OCI-LY7 (cell line): ENCODE data around the gene LYRM9. TPM values are rescaled to one million over a fixed set of nuclear protein-coding genes. Genes with fewer than 3 reads are reported as not detected.
"Not testable (repeated sequence)": the region's sequence is repeated elsewhere in the genome, so short reads cannot be mapped to it uniquely, and the experiment has no call there.

ENCODE experiments used
- BruUV-seq: library from RNA; stranded (reverse); fragments of 400-500 nt; replicated peaks from 2 replicates; lab custom pipeline; 2021; lab: Mats Ljungman, UMichigan
- CTCF ChIA-PET: fragments of 300-600 bp; sonication (Branson Sonifier 250); formaldehyde crosslinking; loops from one replicate; lab custom pipeline; 2022; ENCODE audit warnings: antibody characterized with exemption; ENCODE audit not compliant: unreplicated experiment; lab: Charles Lee
- POLR2A ChIA-PET: fragments of 300-600 bp; sonication (Branson Sonifier 250); formaldehyde crosslinking; loops from one replicate; lab custom pipeline; 2022; ENCODE audit warnings: antibody characterized with exemption; lab: Charles Lee
- DNase-seq: peaks from one replicate; pipeline ENCODE4 v3.0.0-alpha.2; 2015; ENCODE audit warnings: low spot score
- H2AFZ ChIP-seq: fragments of 200-600 bp; sonication (generic), shearing (Covaris generic); 2 replicates; pipeline ENCODE4 v1.6.1; 2014; ENCODE audit warnings: mild to moderate bottlenecking, antibody characterized with exemption, low read length, moderate library complexity
- H3K27ac ChIP-seq: fragments of 200-600 bp; sonication (generic); 2 replicates; pipeline ENCODE4 v1.5.1; 2014; ENCODE audit warnings: mixed run types, low read depth, mild to moderate bottlenecking, moderate library complexity, low read length, inconsistent platforms; ENCODE audit not compliant: poor library complexity, severe bottlenecking
- H3K36me3 ChIP-seq: fragments of 200-600 bp; sonication (generic); 2 replicates; pipeline ENCODE4 v1.6.1; 2014; ENCODE audit warnings: mild to moderate bottlenecking, antibody characterized with exemption, low read length, moderate library complexity, mixed read lengths; ENCODE audit not compliant: insufficient read depth
- H3K4me1 ChIP-seq: fragments of 200-600 bp; sonication (generic); 2 replicates; pipeline ENCODE4 v1.5.1; 2014; ENCODE audit warnings: mild to moderate bottlenecking, low read length; ENCODE audit not compliant: insufficient read depth, poor library complexity, severe bottlenecking
- H3K4me2 ChIP-seq: fragments of 200-600 bp; sonication (generic); 2 replicates; pipeline ENCODE4 v1.6.1; 2014; ENCODE audit warnings: mild to moderate bottlenecking, low read length
- H3K4me3 ChIP-seq: fragments of 200-600 bp; sonication (generic); 2 replicates; pipeline ENCODE4 v1.5.1; 2014; ENCODE audit warnings: mild to moderate bottlenecking, low read depth, low read length; ENCODE audit not compliant: poor library complexity, severe bottlenecking
- H3K79me2 ChIP-seq: fragments of 200-600 bp; sonication (generic); 2 replicates; pipeline ENCODE4 v1.6.1; 2016; ENCODE audit warnings: low read depth, mild to moderate bottlenecking, low read length, moderate library complexity, mixed read lengths; ENCODE audit not compliant: insufficient read depth
- H3K9me2 ChIP-seq: fragments of 200-600 bp; sonication (generic); 2 replicates; pipeline ENCODE4 v1.6.1; 2016; ENCODE audit warnings: mild to moderate bottlenecking, low read length, mixed read lengths; ENCODE audit not compliant: insufficient read depth
- H3K9me3 ChIP-seq: fragments of 200-600 bp; sonication (generic); 2 replicates; pipeline ENCODE4 v1.6.1; 2014; ENCODE audit warnings: mild to moderate bottlenecking, mixed run types, low read length, mixed read lengths
- H4K20me1 ChIP-seq: fragments of 200-600 bp; sonication (generic); 2 replicates; pipeline ENCODE4 v1.6.1; 2014; ENCODE audit warnings: mild to moderate bottlenecking, antibody characterized with exemption, low read length, moderate library complexity, mixed read lengths; ENCODE audit not compliant: insufficient read depth
- EZH2phosphoT487 ChIP-seq: fragments of 200-600 bp; sonication (generic); IDR thresholded peaks from 2 replicates; pipeline ENCODE4 v1.6.1; 2018; ENCODE audit warnings: low read depth, borderline replicate concordance, mild to moderate bottlenecking, mixed run types, antibody characterized with exemption, low read length, moderate library complexity, mixed read lengths
- intact Hi-C: fragments of 100-400 bp; cut with micrococcal nuclease; formaldehyde crosslinking; loops from one replicate; pipeline ENCODE4 v1.10.0; 2022; ENCODE audit not compliant: unreplicated experiment
- total RNA-seq, 2 experiments: library from RNA; depleted of rRNA in 1 of 2; stranded (reverse); fragments of >200 nt in 1 of 2; shearing (Covaris generic) in 1 of 2; gene quantifications; 2 replicates each; pipeline ENCODE4 v1.2.3, GENCODE V29; 2014 to 2022
- TF ChIP-seq, protein P1 (sequence below): fragments of 200-600 bp; sonication (generic); conservative IDR thresholded peaks from 2 replicates; pipeline ENCODE4 v1.5.1; 2014; ENCODE audit warnings: mild to moderate bottlenecking, antibody characterized with exemption, low read length, moderate library complexity, mixed read lengths

LYRM9 gene
- total RNA-seq, 2 experiments from 2014 or later: 0.35 to 1.4 TPM

DNA sequence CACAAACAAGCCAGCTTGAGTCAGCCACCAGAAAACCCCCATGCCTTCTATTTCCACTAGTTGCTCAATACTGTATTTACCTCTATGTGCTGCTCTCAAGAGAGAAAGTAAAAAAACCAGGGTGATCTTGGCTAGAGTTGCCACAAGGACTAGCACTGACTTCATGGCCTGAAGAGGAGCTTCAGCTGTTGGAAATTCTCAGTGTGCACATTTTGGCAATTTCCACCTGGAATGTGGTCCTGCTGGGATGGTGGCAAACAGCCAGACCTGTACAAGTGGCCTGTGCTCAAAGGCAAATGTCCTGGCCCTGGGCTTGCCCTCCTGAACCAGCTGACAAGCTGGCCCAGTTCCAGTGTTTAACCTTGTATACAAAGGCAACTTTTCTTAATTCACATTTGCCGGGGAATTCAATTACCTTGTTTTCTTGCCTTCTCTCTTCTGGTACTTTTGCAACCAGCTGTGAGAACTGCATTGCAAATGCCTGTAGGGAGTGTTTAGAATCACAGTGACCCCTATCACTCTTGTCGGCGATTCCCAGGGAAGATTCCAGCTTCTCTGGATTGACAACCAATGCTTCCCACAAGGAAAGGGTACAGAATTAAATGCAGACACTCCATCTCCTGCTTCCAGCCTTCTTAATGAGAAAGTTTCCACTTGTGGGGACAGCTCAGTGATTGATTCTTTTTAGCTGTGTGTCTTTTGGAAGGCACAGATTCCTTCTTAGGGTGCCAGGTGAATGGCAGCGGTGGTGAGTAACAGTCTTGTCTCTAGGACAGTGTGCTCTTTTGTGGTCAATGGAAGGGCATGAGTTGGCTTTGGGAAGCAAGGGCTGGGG is 53.4 kb downstream of the LYRM9 start:
- H3K27ac ChIP-seq, H3K79me2 ChIP-seq, intact Hi-C loops, H3K4me1 ChIP-seq, BruUV-seq, H3K4me3 ChIP-seq, POLR2A ChIA-PET, H3K9me2 ChIP-seq, DNase-seq, H2AFZ ChIP-seq, H4K20me1 ChIP-seq, H3K9me3 ChIP-seq, H3K4me2 ChIP-seq, H3K36me3 ChIP-seq, CTCF ChIA-PET: not testable (repeated sequence)

DNA sequence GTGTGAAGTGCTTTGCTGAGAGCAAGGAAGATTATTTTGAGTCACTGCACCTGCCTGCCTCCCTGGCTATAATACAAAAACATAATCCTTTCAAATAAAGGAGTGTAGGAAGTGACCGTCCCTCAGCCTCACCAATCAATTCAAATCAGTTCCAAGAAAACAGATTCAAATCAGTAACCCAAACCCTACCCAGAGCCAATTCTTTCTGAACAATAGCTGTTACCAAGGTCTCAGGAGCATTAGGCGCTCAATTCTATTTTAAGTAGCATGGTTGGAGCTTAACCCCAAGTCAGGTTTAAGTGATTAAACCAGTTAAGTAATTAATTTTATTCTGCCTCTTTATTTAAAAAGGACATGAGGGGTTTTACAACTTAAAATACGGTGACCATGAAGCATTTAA is 54.6 kb downstream of the LYRM9 start:
- BruUV-seq, H3K9me2 ChIP-seq, POLR2A ChIA-PET, H3K9me3 ChIP-seq, H3K36me3 ChIP-seq, H3K4me3 ChIP-seq, H3K4me2 ChIP-seq, H3K79me2 ChIP-seq, H3K4me1 ChIP-seq, H3K27ac ChIP-seq, H4K20me1 ChIP-seq, intact Hi-C loops, DNase-seq, CTCF ChIA-PET, H2AFZ ChIP-seq: not testable (repeated sequence)

- H3K4me1 ChIP-seq, POLR2A ChIA-PET, H3K9me2 ChIP-seq, CTCF ChIA-PET, H3K9me3 ChIP-seq, H2AFZ ChIP-seq, H4K20me1 ChIP-seq, H3K36me3 ChIP-seq, H3K4me3 ChIP-seq, DNase-seq, intact Hi-C loops, H3K27ac ChIP-seq, H3K4me2 ChIP-seq, BruUV-seq, H3K79me2 ChIP-seq: not testable (repeated sequence)
Observed at GRCh38 chr17:27837769-27838168, 55.4 kb downstream of the LYRM9 start.

DNA sequence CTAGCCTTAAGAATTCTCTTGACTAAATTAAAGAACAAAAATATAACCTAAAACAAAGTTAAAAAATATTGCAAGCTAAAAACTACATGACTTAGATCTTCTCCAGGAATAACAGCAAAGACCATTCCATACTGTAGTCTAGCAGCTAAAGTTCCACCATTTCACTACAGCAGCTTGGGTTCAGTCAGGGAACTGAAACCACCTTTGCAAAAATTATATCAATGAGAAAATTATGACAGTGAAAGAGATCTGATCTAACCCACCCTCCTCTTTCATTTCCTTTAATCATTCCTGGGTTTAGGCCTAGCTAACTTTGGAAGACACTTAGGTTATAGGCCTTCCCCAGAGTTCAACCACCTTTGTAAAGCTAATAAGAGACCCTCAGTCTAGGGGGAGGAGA is 56.5 kb downstream of the LYRM9 start:
- H3K4me2 ChIP-seq: no peak overlapping the region
- no peaks in the 10 kb centered on the region for H3K36me3 ChIP-seq
- no peak for TF ChIP-seq EZH2phosphoT487
- TF ChIP-seq, protein P1, sequence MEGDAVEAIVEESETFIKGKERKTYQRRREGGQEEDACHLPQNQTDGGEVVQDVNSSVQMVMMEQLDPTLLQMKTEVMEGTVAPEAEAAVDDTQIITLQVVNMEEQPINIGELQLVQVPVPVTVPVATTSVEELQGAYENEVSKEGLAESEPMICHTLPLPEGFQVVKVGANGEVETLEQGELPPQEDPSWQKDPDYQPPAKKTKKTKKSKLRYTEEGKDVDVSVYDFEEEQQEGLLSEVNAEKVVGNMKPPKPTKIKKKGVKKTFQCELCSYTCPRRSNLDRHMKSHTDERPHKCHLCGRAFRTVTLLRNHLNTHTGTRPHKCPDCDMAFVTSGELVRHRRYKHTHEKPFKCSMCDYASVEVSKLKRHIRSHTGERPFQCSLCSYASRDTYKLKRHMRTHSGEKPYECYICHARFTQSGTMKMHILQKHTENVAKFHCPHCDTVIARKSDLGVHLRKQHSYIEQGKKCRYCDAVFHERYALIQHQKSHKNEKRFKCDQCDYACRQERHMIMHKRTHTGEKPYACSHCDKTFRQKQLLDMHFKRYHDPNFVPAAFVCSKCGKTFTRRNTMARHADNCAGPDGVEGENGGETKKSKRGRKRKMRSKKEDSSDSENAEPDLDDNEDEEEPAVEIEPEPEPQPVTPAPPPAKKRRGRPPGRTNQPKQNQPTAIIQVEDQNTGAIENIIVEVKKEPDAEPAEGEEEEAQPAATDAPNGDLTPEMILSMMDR: no peak
- POLR2A ChIA-PET: interaction anchor here (0.6 kb wide), 1 partner anchor 131 kb away, joined by 5 read pairs; no protein-coding TSS in a partner anchor
- CTCF ChIA-PET: no interaction called here
- no peaks in the 10 kb centered on the region for H3K9me3 ChIP-seq
- DNase-seq: no peak
- BruUV-seq: no TSS peak
- no peaks in the 10 kb centered on the region for H4K20me1 ChIP-seq
- H2AFZ ChIP-seq: no peak overlapping the region
- H3K4me1 ChIP-seq: no peaks in the 10 kb centered on the region
- intact Hi-C loops: no loop called here
- no peaks in the 10 kb centered on the region for H3K9me2 ChIP-seq
- H3K4me3 ChIP-seq: no peak overlapping the region
- H3K27ac ChIP-seq: no peak overlapping the region
- no peaks in the 10 kb centered on the region for H3K79me2 ChIP-seq
